SU-DHL-6 (cell line): ENCODE data around the gene GP2.

Experiments used
- H2AFZ ChIP-seq: fragments of 200-600 bp; sonication (generic); 2 replicates; pipeline ENCODE4 v1.6.1; 2014; ENCODE audit warnings: low read depth, mild to moderate bottlenecking, moderate library complexity, mixed read lengths, antibody characterized with exemption, low read length; ENCODE audit not compliant: severe bottlenecking
- H3F3A ChIP-seq: fragments of 200-600 bp; shearing (Covaris generic); 2 replicates; pipeline ENCODE4 v1.6.0; 2016; ENCODE audit warnings: antibody characterized with exemption, mild to moderate bottlenecking; ENCODE audit not compliant: insufficient read depth
- H3K27ac ChIP-seq: fragments of 200-600 bp; sonication (generic); 2 replicates; pipeline ENCODE4 v1.5.1; 2016; ENCODE audit warnings: low read depth, mild to moderate bottlenecking, low read length, moderate library complexity, mixed read lengths
- H3K27me3 ChIP-seq: fragments of 200-600 bp; sonication (generic), shearing (Covaris generic); 2 replicates; pipeline ENCODE4 v1.6.0; 2014; ENCODE audit warnings: mild to moderate bottlenecking, low read length
- H3K36me3 ChIP-seq: fragments of 200-600 bp; sonication (generic); 2 replicates; pipeline ENCODE4 v1.6.1; 2014; ENCODE audit warnings: mild to moderate bottlenecking, low read length, mixed read lengths
- H3K4me2 ChIP-seq: fragments of 300-600, 200-600 bp; shearing (Covaris generic), sonication (generic); 2 replicates; pipeline ENCODE4 v1.6.0; 2014; ENCODE audit warnings: low read length, low read depth, mild to moderate bottlenecking; ENCODE audit not compliant: poor library complexity, severe bottlenecking
- H3K4me3 ChIP-seq: fragments of 200-600 bp; sonication (generic); 2 replicates; pipeline ENCODE4 v1.5.1; 2014; ENCODE audit warnings: antibody characterized with exemption, low read length, mild to moderate bottlenecking, mixed read lengths; ENCODE audit not compliant: insufficient read depth, poor library complexity, severe bottlenecking
- H3K79me2 ChIP-seq: fragments of 200-600 bp; sonication (generic); 2 replicates; pipeline ENCODE4 v1.6.1; 2014; ENCODE audit warnings: mild to moderate bottlenecking, low read length, moderate library complexity; ENCODE audit not compliant: insufficient read depth
- H3K9ac ChIP-seq: fragments of 200-600 bp; sonication (generic); 2 replicates; pipeline ENCODE4 v1.7.0; 2014; ENCODE audit warnings: mild to moderate bottlenecking, low read length
- H3K9me2 ChIP-seq: fragments of 200-600 bp; sonication (generic); replicated peaks from 2 replicates; pipeline ENCODE4 v1.6.1; 2014; ENCODE audit warnings: low read length; ENCODE audit not compliant: insufficient read depth
- H3K9me3 ChIP-seq: fragments of 200-600 bp; sonication (generic); 2 replicates; pipeline ENCODE4 v1.6.1; 2014; ENCODE audit warnings: low read length, mixed read lengths; ENCODE audit not compliant: insufficient read depth
- H4K20me1 ChIP-seq: fragments of 200-600 bp; sonication (generic); 2 replicates; pipeline ENCODE4 v1.6.1; 2014; ENCODE audit warnings: low read depth, mild to moderate bottlenecking, antibody characterized with exemption, low read length, moderate library complexity, mixed read lengths
- CTCF ChIP-seq: fragments of 200-600 bp; sonication (generic); IDR thresholded peaks from one replicate; pipeline ENCODE4 v1.5.1; 2017; ENCODE audit warnings: antibody characterized with exemption, mild to moderate bottlenecking, low read length, moderate library complexity; ENCODE audit not compliant: insufficient read depth, poor library complexity, severe bottlenecking
- EZH2phosphoT487 ChIP-seq: fragments of 200-600 bp; sonication (generic), shearing (Covaris generic); conservative IDR thresholded peaks from 2 replicates; pipeline ENCODE4 v1.6.1; 2018; ENCODE audit warnings: mild to moderate bottlenecking, antibody characterized with exemption, low read length, moderate library complexity, mixed read lengths

The GP2 gene

GRCh38 chr16:20317117-20317516 lies 10.2 kb downstream of the GP2 start:
- Histone ChIP-seq H3K36me3 (no peaks in the 10 kb centered on the region), H3K9me2 (no peaks in the 10 kb centered on the region), H3K79me2 (no peaks in the 10 kb centered on the region), H4K20me1 (no peaks in the 10 kb centered on the region), H3K27me3 (no peaks in the 10 kb centered on the region), H3K27ac (no peak overlapping the region), H3K4me2 (no peak overlapping the region), H3F3A (no peaks in the 10 kb centered on the region), H2AFZ (no peak overlapping the region), H3K4me3 (no peak overlapping the region), H3K9me3 (no peaks in the 10 kb centered on the region), H3K9ac (no peak overlapping the region)
- TF ChIP-seq EZH2phosphoT487 (no peak), CTCF (no peak)

- no peak overlapping the region for H3K4me2 ChIP-seq
- H4K20me1 ChIP-seq: no peaks in the 10 kb centered on the region
- no peak overlapping the region for H3K4me3 ChIP-seq
- no peaks in the 10 kb centered on the region for H3K79me2 ChIP-seq
- no peaks in the 10 kb centered on the region for H3F3A ChIP-seq
- H3K36me3 ChIP-seq: no peaks in the 10 kb centered on the region
- no peak overlapping the region for H3K27ac ChIP-seq
- TF ChIP-seq EZH2phosphoT487 (no peak), CTCF (no peak)
- H3K9me3 ChIP-seq: no peaks in the 10 kb centered on the region
- H2AFZ ChIP-seq: no peak overlapping the region
- H3K9me2 ChIP-seq: no peaks in the 10 kb centered on the region
- H3K27me3 ChIP-seq: no peaks in the 10 kb centered on the region
- H3K9ac ChIP-seq: no peak overlapping the region
Measured at GRCh38 chr16:20316715-20317114, 10.6 kb downstream of the GP2 start.

- Histone ChIP-seq H3K9me3 (no peaks in the 10 kb centered on the region), H3K27ac (no peak overlapping the region), H3K4me2 (no peak overlapping the region), H4K20me1 (no peaks in the 10 kb centered on the region), H3K9ac (no peak overlapping the region), H3K79me2 (no peaks in the 10 kb centered on the region), H3K4me3 (no peak overlapping the region), H2AFZ (no peak overlapping the region), H3K9me2 (no peaks in the 10 kb centered on the region), H3K36me3 (no peaks in the 10 kb centered on the region), H3K27me3 (no peaks in the 10 kb centered on the region), H3F3A (no peaks in the 10 kb centered on the region)
- TF ChIP-seq EZH2phosphoT487 (no peak), CTCF (no peak)
Measured at GRCh38 chr16:20315764-20316163, 11.5 kb downstream of the GP2 start.

- H3K27me3 ChIP-seq: no peaks in the 10 kb centered on the region
Measured at GRCh38 chr16:20314575-20314974, 12.7 kb downstream of the GP2 start.

More at GRCh38 chr16:20314575-20314974, 12.7 kb downstream of the GP2 start:
- Histone ChIP-seq H3K9me2 (no peaks in the 10 kb centered on the region), H3K9ac (no peak overlapping the region), H3K4me2 (no peak overlapping the region), H2AFZ (no peak overlapping the region), H4K20me1 (no peaks in the 10 kb centered on the region), H3K27ac (no peak overlapping the region), H3K36me3 (no peaks in the 10 kb centered on the region), H3K4me3 (no peak overlapping the region), H3F3A (no peaks in the 10 kb centered on the region), H3K79me2 (no peaks in the 10 kb centered on the region), H3K9me3 (no peaks in the 10 kb centered on the region)
- no peak for TF ChIP-seq CTCF
- TF ChIP-seq EZH2phosphoT487: no peak
